ENCODE measurements around the gene TAF1B. TPM values are rescaled to one million over a fixed set of nuclear protein-coding genes. Genes with fewer than 3 reads are reported as not detected.

Gene TAF1B
- total RNA-seq, 4 donors from 2014 or later, result 0.80 to 18.9 (median 4.4) TPM; not detected in 1

DNA sequence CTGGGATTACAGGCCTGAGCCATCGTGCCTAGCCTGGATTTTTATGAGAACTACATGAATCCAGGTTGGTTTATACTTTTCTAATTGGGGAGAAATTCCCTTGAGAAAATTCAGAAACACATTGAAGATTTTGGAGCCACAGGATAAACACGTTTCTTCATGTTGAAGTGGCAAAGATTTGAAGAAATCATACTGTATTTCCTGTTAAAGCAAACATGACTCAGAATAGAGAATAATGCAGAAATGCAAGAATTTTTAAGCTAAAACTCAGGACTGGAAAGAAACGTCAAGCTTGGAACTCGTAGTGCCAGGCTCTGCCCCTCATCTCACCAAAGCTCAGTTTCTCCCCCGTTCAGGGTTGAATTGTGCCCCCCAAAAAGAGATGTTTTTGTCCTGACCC, 32.1 kb upstream of the TAF1B start:
- in situ Hi-C loops (cut with MboI; ENCODE audit: low pct_ligation_motif_present in 1 of 4, low pct_unique_long_range_greater_than_20kb in 1 of 4, low sequenced_read_pairs in 3 of 4) (loop anchor here in 2 of 4 donors (10.0 to 25.0 kb wide), 2 partner anchors 244 to 251 kb away; no protein-coding TSS in a partner anchor), intact Hi-C loops (cut with DNase I; ENCODE audit: low total_unique reads) (no loop called here)
- Histone ChIP-seq H3K36me3 (no peaks in the 10 kb centered on the region), H3K27me3 (no peaks in the 10 kb centered on the region), H3K4me1 (peaks cover 4 to 19% (median 12%) of the 10 kb centered on the region in 4 donors), H3K27ac (no peak overlapping the region), H3K4me3 (no peak overlapping the region), H3K9me3 (no peaks in the 10 kb centered on the region)
- WGBS, 2 donors (ENCODE audit: low coverage in 1 of 2), result 59 to 80% methylated on average over 3 to 5 of the region's 5 CpGs
- no peak for TF ChIP-seq CTCF (IDR thresholded peaks at IDR 0.05)
- TF ChIP-seq POLR2AphosphoS5 (IDR thresholded peaks at IDR 0.05), result no peak
- no peak for TF ChIP-seq POLR2A (IDR thresholded peaks at IDR 0.05)
- DNase-seq, result no peak

- Histone ChIP-seq H3K36me3 (no peaks in the 10 kb centered on the region), H3K27me3 (no peaks in the 10 kb centered on the region), H3K9me3 (no peaks in the 10 kb centered on the region), H3K4me1 (peaks cover 4 to 19% (median 12%) of the 10 kb centered on the region in 4 donors), H3K27ac (no peak overlapping the region), H3K4me3 (no peak overlapping the region)
- intact Hi-C loops (cut with DNase I; ENCODE audit: low total_unique reads) (no loop called here), in situ Hi-C loops (cut with MboI; ENCODE audit: low pct_ligation_motif_present in 1 of 4, low pct_unique_long_range_greater_than_20kb in 1 of 4, low sequenced_read_pairs in 3 of 4) (loop anchor here in 2 of 4 donors (10.0 to 25.0 kb wide), 2 partner anchors 243 to 250 kb away; no protein-coding TSS in a partner anchor)
- TF ChIP-seq EP300 (IDR thresholded peaks at IDR 0.05; ENCODE audit: low read depth) (no peak), POLR2A (IDR thresholded peaks at IDR 0.05) (no peak), CTCF (IDR thresholded peaks at IDR 0.05) (no peak), POLR2AphosphoS5 (IDR thresholded peaks at IDR 0.05) (no peak)
- no peak for DNase-seq
- 93% methylated on average over 24 of the region's 27 CpGs; no CpG with 5 or more reads in 1 of the 2 donors for WGBS, 2 donors (ENCODE audit: low coverage in 1 of 2)
These were observed 31.4 kb upstream of the TAF1B start for GRCh38 chr2:9811679-9812511.

DNA sequence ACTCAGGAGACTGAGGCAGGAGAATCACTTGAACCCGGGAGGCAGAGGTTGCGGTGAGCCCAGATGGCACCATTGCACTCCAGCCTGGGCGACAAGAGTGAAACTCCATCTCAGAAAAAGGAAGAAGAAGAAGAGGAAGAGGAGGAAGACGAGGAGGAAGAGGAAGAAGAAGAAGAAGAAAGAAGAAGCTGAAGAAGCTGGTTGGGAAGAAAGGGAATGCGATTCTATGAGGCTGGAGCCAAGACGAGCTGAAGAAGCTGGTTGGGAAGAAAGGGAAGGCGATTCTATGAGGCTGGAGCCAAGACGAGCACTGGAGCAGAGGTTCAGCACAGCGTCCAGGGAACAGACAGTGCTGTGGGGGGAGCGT, 30.3 kb upstream of the TAF1B start:
- Histone ChIP-seq H3K27me3 (no peaks in the 10 kb centered on the region), H3K36me3 (no peaks in the 10 kb centered on the region), H3K27ac (no peak overlapping the region), H3K4me3 (no peak overlapping the region), H3K4me1 (peaks cover 4 to 19% (median 12%) of the 10 kb centered on the region in 4 donors), H3K9me3 (no peaks in the 10 kb centered on the region)
- intact Hi-C loops (cut with DNase I; ENCODE audit: low total_unique reads), result no loop called here
- in situ Hi-C loops (cut with MboI; ENCODE audit: low pct_ligation_motif_present in 1 of 4, low pct_unique_long_range_greater_than_20kb in 1 of 4, low sequenced_read_pairs in 3 of 4), result loop anchor here in 2 of 4 donors (10.0 to 25.0 kb wide), 2 partner anchors 242 to 249 kb away; no protein-coding TSS in a partner anchor
- no peak for DNase-seq
- TF ChIP-seq POLR2AphosphoS5 (IDR thresholded peaks at IDR 0.05), result no peak
- TF ChIP-seq CTCF (IDR thresholded peaks at IDR 0.05), result no peak
- no peak for TF ChIP-seq EP300 (IDR thresholded peaks at IDR 0.05; ENCODE audit: low read depth)
- TF ChIP-seq POLR2A (IDR thresholded peaks at IDR 0.05), result no peak
- 63 to 78% methylated on average over 8 to 10 of the region's 10 CpGs for WGBS, 2 donors (ENCODE audit: low coverage in 1 of 2)

GRCh38 chr2:9813312-9814128, 29.8 kb upstream of the TAF1B start:
- no peak overlapping the region for H3K4me3 ChIP-seq
- intact Hi-C loops (cut with DNase I; ENCODE audit: low total_unique reads), result loop anchor here (1.0 to 2.0 kb wide), 2 partner anchors 235 to 284 kb away; no protein-coding TSS in a partner anchor
- in situ Hi-C loops (cut with MboI; ENCODE audit: low pct_ligation_motif_present in 1 of 4, low pct_unique_long_range_greater_than_20kb in 1 of 4, low sequenced_read_pairs in 3 of 4), result loop anchor here in 2 of 4 donors (10.0 to 25.0 kb wide), 2 partner anchors 241 to 249 kb away; no protein-coding TSS in a partner anchor

More at GRCh38 chr2:9813312-9814128, 29.8 kb upstream of the TAF1B start:
- H3K27me3 ChIP-seq, result no peaks in the 10 kb centered on the region
- H3K9me3 ChIP-seq, result no peaks in the 10 kb centered on the region
- no peaks in the 10 kb centered on the region for H3K36me3 ChIP-seq
- H3K27ac ChIP-seq, result no peak overlapping the region
- peaks cover 4 to 17% (median 12%) of the 10 kb centered on the region in 4 donors for H3K4me1 ChIP-seq
- peak; percentile 74 for DNase-seq
- peak; percentile 86 to 94 (median 90) for TF ChIP-seq CTCF (IDR thresholded peaks at IDR 0.05)
- TF ChIP-seq EP300 (IDR thresholded peaks at IDR 0.05; ENCODE audit: low read depth), result no peak
- TF ChIP-seq POLR2A (IDR thresholded peaks at IDR 0.05), result no peak
- no peak for TF ChIP-seq POLR2AphosphoS5 (IDR thresholded peaks at IDR 0.05)
- WGBS, 2 donors (ENCODE audit: low coverage in 1 of 2), result 27% methylated on average over 18 of the region's 24 CpGs; no CpG with 5 or more reads in 1 of the 2 donors

Measured in transverse colon (tissue), 4 donors.